Stomach (tissue), 9 donors: ENCODE results near the gene CCDC138. TPM values are rescaled to one million over a fixed set of nuclear protein-coding genes. Genes with fewer than 3 reads are reported as not detected.

ENCODE experiments used
- DNase-seq, 2 donors: peaks; one replicate each; pipeline versions ENCODE4 v3.0.0 to v3.0.0-alpha.2; 2013 to 2019
- H3K27ac ChIP-seq, 5 donors: fragments of 200-600 bp in 4 of 5; sonication (generic) in 4 of 5; one replicate each; pipeline ENCODE4 v1.5.1; 2013 to 2019; ENCODE audit warnings: mild to moderate bottlenecking in 1 of 5, moderate library complexity in 1 of 5
- H3K27me3 ChIP-seq, 3 donors: fragments of 200-600 bp; sonication (generic); one replicate each; pipeline ENCODE4 v1.5.1; 2017 to 2019; ENCODE audit warnings: mixed run types in 1 of 3
- H3K36me3 ChIP-seq, 4 donors: fragments of 200-600 bp; sonication (generic); 1 replicate in 3 of 4; 2 replicates in 1 of 4; pipeline ENCODE4 v1.5.1; 2016 to 2019
- H3K4me1 ChIP-seq, 4 donors: fragments of 200-600 bp; sonication (generic); one replicate each; pipeline ENCODE4 v1.5.1; 2016 to 2019
- H3K4me3 ChIP-seq, 4 donors: fragments of 200-600 bp; sonication (generic) in 3 of 4; one replicate each; pipeline ENCODE4 v1.5.1; 2016 to 2019; ENCODE audit warnings: mild to moderate bottlenecking in 1 of 4
- H3K9me3 ChIP-seq, 4 donors: fragments of 200-600 bp; sonication (generic); one replicate each; pipeline ENCODE4 v1.5.1; 2016 to 2019
- CTCF ChIP-seq, 7 experiments: fragments of 450-650 bp in 4 of 7; fragments of 200-600 bp in 3 of 7; sonication (generic) in 3 of 7; IDR thresholded peaks; one replicate each; pipeline ENCODE4 v1.5.1; 2016 to 2019; ENCODE audit warnings: antibody characterized with exemption in 7 of 7, control low read depth in 2 of 7, mild to moderate bottlenecking in 1 of 7
- EP300 ChIP-seq: sonication (generic); formaldehyde crosslinking; IDR thresholded peaks from one replicate; pipeline ENCODE4 v1.6.1; 2017; ENCODE audit warnings: antibody characterized with exemption
- POLR2A ChIP-seq, 4 donors: fragments of 450-650 bp; IDR thresholded peaks; one replicate each; pipeline ENCODE4 v1.6.1; 2016; ENCODE audit warnings: antibody characterized with exemption in 4 of 4, control low read depth in 2 of 4, mild to moderate bottlenecking in 1 of 4, moderate library complexity in 1 of 4
- POLR2AphosphoS5 ChIP-seq, 3 donors: sonication (generic); formaldehyde crosslinking; IDR thresholded peaks; one replicate each; pipeline ENCODE4 v1.6.1; 2016; ENCODE audit warnings: antibody characterized with exemption in 3 of 3
- WGBS, 5 donors: extraction: QIAGEN DNeasy Blood & Tissue Kit in 3 of 5; methylation state at CpG; one replicate each; pipeline versions ENCODE4 v1.1.5 to v1.1.7; 2013 to 2018; 5-methylcytosine and 5-hydroxymethylcytosine counted together
- intact Hi-C: fragments of 100-400 bp; cut with DNase I; formaldehyde crosslinking; loops from one replicate; pipeline ENCODE4 v1.15.1; 2023; ENCODE audit warnings: low total_unique reads
- polyA plus RNA-seq, 3 donors: library from polyadenylated mRNA; stranded (reverse); fragments of 200-250 nt; gene quantifications; one replicate each; pipeline ENCODE4 v1.2.3, GENCODE V29; 2013
- total RNA-seq, 5 donors: library from RNA; depleted of rRNA; stranded (reverse); fragments of >200 nt; gene quantifications; one replicate each; pipeline versions ENCODE4 v1.1.0 to v1.2.3, GENCODE V29; 2014 to 2016
- donor health status: healthy with polysubstance abuse.
- donor health status: Bipolar disorder and iron deficiency.
- donor health status: healthy.

Gene CCDC138
- total and polyA plus RNA-seq, 8 donors: 0.29 to 25.4 (median 1.9) TPM

DNA sequence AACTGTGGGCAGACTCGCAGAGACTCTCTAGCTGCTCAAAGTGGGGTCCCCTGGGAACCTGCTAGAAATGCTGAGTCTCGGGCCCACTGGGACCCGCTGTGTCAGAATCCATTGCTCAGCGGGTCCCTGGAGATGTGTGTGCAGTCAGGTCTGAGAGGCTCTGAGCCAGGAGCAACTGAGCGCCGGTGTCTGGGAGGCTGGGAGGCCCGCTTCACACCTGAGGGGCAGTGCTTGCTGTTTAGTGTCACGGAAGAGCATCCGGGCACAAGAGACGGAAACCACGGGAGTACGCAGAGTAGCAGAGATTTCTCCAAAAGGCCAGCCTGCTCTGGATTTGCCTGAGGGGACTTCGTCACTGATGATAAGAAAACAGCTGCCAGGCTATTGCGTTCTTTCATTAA, 132.4 kb downstream of the CCDC138 start:
- TF ChIP-seq EP300 (no peak), POLR2A (IDR thresholded peaks at IDR 0.05) (no peak), CTCF (IDR thresholded peaks at IDR 0.05) (no peak), POLR2AphosphoS5 (IDR thresholded peaks at IDR 0.05) (no peak)
- no peak overlapping the region for H3K27ac ChIP-seq
- no peak overlapping the region for H3K4me3 ChIP-seq
- WGBS, 5 donors: 89 to 94% (median 92%) methylated on average over 14 of the region's 14 CpGs
- DNase-seq: peak in 1 of 2 donors; percentile 19
- H3K36me3 ChIP-seq: no peaks in the 10 kb centered on the region
- no peaks in the 10 kb centered on the region for H3K9me3 ChIP-seq
- H3K27me3 ChIP-seq: no peaks in the 10 kb centered on the region
- intact Hi-C loops: no loop called here
- H3K4me1 ChIP-seq: peaks cover 6 to 38% (median 17%) of the 10 kb centered on the region in 4 donors

- Histone ChIP-seq H3K4me3 (no peak overlapping the region), H3K27me3 (no peaks in the 10 kb centered on the region), H3K27ac (no peak overlapping the region), H3K36me3 (no peaks in the 10 kb centered on the region), H3K4me1 (peaks cover 6 to 43% (median 21%) of the 10 kb centered on the region in 4 donors), H3K9me3 (no peaks in the 10 kb centered on the region)
- TF ChIP-seq EP300 (no peak), POLR2A (IDR thresholded peaks at IDR 0.05) (no peak), CTCF (IDR thresholded peaks at IDR 0.05) (no peak), POLR2AphosphoS5 (IDR thresholded peaks at IDR 0.05) (no peak)
- intact Hi-C loops: no loop called here
- DNase-seq: peak in 1 of 2 donors; percentile 20
- 93 to 96% (median 94%) methylated on average over 17 to 19 of the region's 19 CpGs for WGBS, 5 donors
These were observed 133.2 kb downstream of the CCDC138 start for GRCh38 chr2:108919571-108920373.

- TF ChIP-seq POLR2AphosphoS5 (IDR thresholded peaks at IDR 0.05) (no peak), CTCF (IDR thresholded peaks at IDR 0.05) (no peak), EP300 (no peak), POLR2A (IDR thresholded peaks at IDR 0.05) (no peak)
- Histone ChIP-seq H3K9me3 (no peaks in the 10 kb centered on the region), H3K27ac (no peak overlapping the region), H3K27me3 (no peaks in the 10 kb centered on the region), H3K4me3 (no peak overlapping the region), H3K36me3 (no peaks in the 10 kb centered on the region), H3K4me1 (peaks cover 6 to 43% (median 21%) of the 10 kb centered on the region in 4 donors)
- intact Hi-C loops: no loop called here
- 77 to 84% (median 82%) methylated on average over 7 of the region's 7 CpGs for WGBS, 5 donors
- DNase-seq: peak in 1 of 2 donors; percentile 3
These were observed 134.1 kb downstream of the CCDC138 start for GRCh38 chr2:108920686-108921085.

GRCh38 chr2:108921096-108922030, 134.8 kb downstream of the CCDC138 start:
- Histone ChIP-seq H3K36me3 (no peaks in the 10 kb centered on the region), H3K9me3 (no peaks in the 10 kb centered on the region), H3K27me3 (no peaks in the 10 kb centered on the region), H3K27ac (no peak overlapping the region), H3K4me3 (no peak overlapping the region), H3K4me1 (peaks cover 6 to 43% (median 21%) of the 10 kb centered on the region in 4 donors)
- DNase-seq: peak in 1 of 2 donors; percentile 16
- WGBS, 5 donors: 80 to 89% (median 83%) methylated on average over 14 to 16 of the region's 16 CpGs
- intact Hi-C loops: no loop called here
- TF ChIP-seq EP300 (no peak), POLR2AphosphoS5 (IDR thresholded peaks at IDR 0.05) (no peak), POLR2A (IDR thresholded peaks at IDR 0.05) (no peak), CTCF (IDR thresholded peaks at IDR 0.05) (no peak)
